H9 (cell line): Measurements from ENCODE around the gene CEMIP. TPM values are rescaled to one million over a fixed set of nuclear protein-coding genes. Genes with fewer than 3 reads are reported as not detected.

Source experiments
- DNase-seq: peaks from one replicate; pipeline ENCODE4 v3.0.0-alpha.2; 2017
- H2AFZ ChIP-seq: one replicate; pipeline ENCODE4 v1.6.1; 2013; ENCODE audit warnings: mild to moderate bottlenecking, low read length, control low read depth, moderate library complexity
- H2AK5ac ChIP-seq: 2 replicates; pipeline ENCODE4 v1.6.1; 2013; ENCODE audit warnings: low read length, control low read depth, mixed read lengths; ENCODE audit not compliant: insufficient read length
- H2BK120ac ChIP-seq: one replicate; pipeline ENCODE4 v1.6.1; 2013; ENCODE audit warnings: low read depth, mild to moderate bottlenecking, low read length, control low read depth, inconsistent platforms; ENCODE audit not compliant: poor library complexity, severe bottlenecking
- H2BK12ac ChIP-seq: 2 replicates; pipeline ENCODE4 v1.6.1; 2013; ENCODE audit warnings: low read length, control low read depth, mixed read lengths, low read depth; ENCODE audit not compliant: insufficient read length
- H2BK15ac ChIP-seq: 2 replicates; pipeline ENCODE4 v1.6.1; 2013; ENCODE audit warnings: low read depth, low read length, control low read depth
- H2BK20ac ChIP-seq: one replicate; pipeline ENCODE4 v1.6.1; 2013; ENCODE audit warnings: low read depth, mild to moderate bottlenecking, low read length, control low read depth, inconsistent platforms; ENCODE audit not compliant: poor library complexity, severe bottlenecking
- H2BK5ac ChIP-seq: 2 replicates; pipeline ENCODE4 v1.6.1; 2013; ENCODE audit warnings: low read length, control low read depth, mixed read lengths; ENCODE audit not compliant: insufficient read length
- H3K14ac ChIP-seq: 2 replicates; pipeline ENCODE4 v1.6.1; 2013; ENCODE audit warnings: low read length, control low read depth; ENCODE audit not compliant: insufficient read depth
- H3K18ac ChIP-seq: 2 replicates; pipeline ENCODE4 v1.6.1; 2013; ENCODE audit warnings: low read depth, mild to moderate bottlenecking, mixed read lengths, low read length, control low read depth; ENCODE audit not compliant: insufficient read length
- H3K23ac ChIP-seq: 2 replicates; pipeline ENCODE4 v1.6.1; 2013; ENCODE audit warnings: low read length, control low read depth, mixed read lengths, low read depth; ENCODE audit not compliant: insufficient read length
- H3K23me2 ChIP-seq: 2 replicates; pipeline ENCODE4 v1.6.1; 2013; ENCODE audit warnings: low read depth, mild to moderate bottlenecking, mixed read lengths, low read length, control low read depth; ENCODE audit not compliant: insufficient read length, poor library complexity, severe bottlenecking
- H3K27ac ChIP-seq: 2 replicates; pipeline ENCODE4 v1.5.1; 2013; ENCODE audit warnings: low read length, control low read depth, mixed read lengths, low read depth; ENCODE audit not compliant: insufficient read length
- H3K27me3 ChIP-seq: 2 replicates; pipeline ENCODE4 v1.6.1; 2013; ENCODE audit warnings: low read length, control low read depth, inconsistent platforms; ENCODE audit not compliant: insufficient read depth
- H3K4ac ChIP-seq: 2 replicates; pipeline ENCODE4 v1.6.1; 2013; ENCODE audit warnings: low read depth, mild to moderate bottlenecking, control low read depth, inconsistent platforms, low read length, moderate library complexity
- H3K4me1 ChIP-seq: 2 replicates; pipeline ENCODE4 v1.6.1; 2013; ENCODE audit warnings: low read length, control low read depth, inconsistent platforms; ENCODE audit not compliant: insufficient read depth
- H3K4me2 ChIP-seq: 2 replicates; pipeline ENCODE4 v1.6.1; 2013; ENCODE audit warnings: low read length, control low read depth, mixed read lengths; ENCODE audit not compliant: insufficient read length, insufficient read depth
- H3K56ac ChIP-seq: 2 replicates; pipeline ENCODE4 v1.6.1; 2013; ENCODE audit warnings: low read depth, mild to moderate bottlenecking, mixed read lengths, low read length, control low read depth; ENCODE audit not compliant: insufficient read length
- H3K79me1 ChIP-seq: 2 replicates; pipeline ENCODE4 v1.6.1; 2013; ENCODE audit warnings: low read depth, mild to moderate bottlenecking, moderate library complexity, low read length, control low read depth, inconsistent platforms; ENCODE audit not compliant: insufficient read depth, poor library complexity, severe bottlenecking
- H3K79me2 ChIP-seq: 2 replicates; pipeline ENCODE4 v1.6.1; 2013; ENCODE audit warnings: low read length, control low read depth, inconsistent platforms; ENCODE audit not compliant: insufficient read depth
- H3K9ac ChIP-seq: 2 replicates; pipeline ENCODE4 v1.6.1; 2013; ENCODE audit warnings: low read length, control low read depth, mixed read lengths; ENCODE audit not compliant: insufficient read length; ENCODE audit errors: extremely low read depth
- H3K9me3 ChIP-seq: one replicate; pipeline ENCODE4 v1.6.1; 2013; ENCODE audit warnings: low read depth, low read length, inconsistent platforms; ENCODE audit not compliant: control insufficient read depth
- H3T11ph ChIP-seq: one replicate; pipeline ENCODE4 v1.6.1; 2013; ENCODE audit warnings: mild to moderate bottlenecking, low read length, control low read depth, inconsistent platforms
- H4K20me1 ChIP-seq: one replicate; pipeline ENCODE4 v1.6.1; 2013; ENCODE audit not compliant: control insufficient read depth, insufficient read length, insufficient read depth
- H4K5ac ChIP-seq: 2 replicates; pipeline ENCODE4 v1.6.1; 2013; ENCODE audit warnings: low read depth, mild to moderate bottlenecking, mixed read lengths, low read length, control low read depth; ENCODE audit not compliant: insufficient read length
- H4K8ac ChIP-seq: replicated peaks from 2 replicates; pipeline ENCODE4 v1.6.1; 2013; ENCODE audit warnings: low read length, control low read depth, mixed read lengths, low read depth; ENCODE audit not compliant: insufficient read length
- H4K91ac ChIP-seq: 2 replicates; pipeline ENCODE4 v1.6.1; 2013; ENCODE audit warnings: low read depth, mild to moderate bottlenecking, moderate library complexity, mixed read lengths, low read length, control low read depth; ENCODE audit not compliant: insufficient read length
- H3K27ac Mint-ChIP-seq, 3 experiments: 2 replicates in 2 of 3; 3 replicates in 1 of 3; pipeline ENCODE4 v1.8.0; 2020 to 2021; ENCODE audit warnings: mixed read lengths in 3 of 3, mild to moderate bottlenecking in 1 of 3, moderate library complexity in 1 of 3
- H3K27me3 Mint-ChIP-seq: 2 replicates; pipeline ENCODE4 v1.8.0; 2021; ENCODE audit warnings: low read depth, mild to moderate bottlenecking, moderate library complexity, mixed read lengths
- H3K36me3 Mint-ChIP-seq, 3 experiments: 2 replicates in 2 of 3; 3 replicates in 1 of 3; pipeline ENCODE4 v1.8.0; 2020 to 2021; ENCODE audit warnings: low read depth in 3 of 3, mixed read lengths in 3 of 3; ENCODE audit not compliant: insufficient read depth in 1 of 3
- H3K4me1 Mint-ChIP-seq, 2 experiments: 2 replicates each; pipeline ENCODE4 v1.8.0; 2020; ENCODE audit warnings: mixed read lengths in 2 of 2
- H3K4me3 Mint-ChIP-seq, 2 experiments: 2 replicates in 1 of 2; 3 replicates in 1 of 2; pipeline ENCODE4 v1.8.0; 2020 to 2021; ENCODE audit warnings: mild to moderate bottlenecking in 2 of 2, mixed read lengths in 2 of 2, moderate library complexity in 1 of 2
- H3K9me3 Mint-ChIP-seq, 2 experiments: 2 replicates in 1 of 2; 3 replicates in 1 of 2; pipeline ENCODE4 v1.8.0; 2020; ENCODE audit warnings: mild to moderate bottlenecking in 2 of 2, mixed read lengths in 2 of 2, moderate library complexity in 1 of 2
- CTCF ChIP-seq: fragments of 200-600 bp; sonication (generic); conservative IDR thresholded peaks from 3 replicates; pipeline ENCODE4 v1.8.0; 2021; ENCODE audit warnings: antibody characterized with exemption, mild to moderate bottlenecking
- WGBS: extraction: QIAGEN DNeasy Blood & Tissue Kit; methylation state at CpG from one replicate; pipeline ENCODE4 v1.1.7; 2013; ENCODE audit warnings: missing lambda C conversion rate, low lambda C conversion rate, mixed read lengths; ENCODE audit not compliant: insufficient read length; ENCODE audit errors: extremely low coverage; 5-methylcytosine and 5-hydroxymethylcytosine counted together
- total RNA-seq: library from RNA; stranded (reverse); gene quantifications from 2 replicates; pipeline ENCODE4 v1.2.1, GENCODE V29; 2021

Gene CEMIP
- total RNA-seq, 1 experiment from 2014 or later, result 0.09 TPM

GRCh38 chr15:80815106-80815505 lies 35.9 kb downstream of the CEMIP start:
- no peaks in the 10 kb centered on the region for H3K9me3 Mint-ChIP-seq
- no peak overlapping the region for H3K4me3 Mint-ChIP-seq
- no peaks in the 10 kb centered on the region for H3K9me3 ChIP-seq
- no peak overlapping the region for H2BK12ac ChIP-seq
- H3K23me2 ChIP-seq, result no peaks in the 10 kb centered on the region
- no CpG with 5 or more reads among the region's 4 CpGs for WGBS
- H3K23ac ChIP-seq, result no peak overlapping the region
- H4K20me1 ChIP-seq, result no peaks in the 10 kb centered on the region
- H3K27ac ChIP-seq, result no peak overlapping the region
- no peaks in the 10 kb centered on the region for H3K27me3 ChIP-seq
- no peak overlapping the region for H2BK15ac ChIP-seq
- no peak overlapping the region for H3K56ac ChIP-seq
- H3K36me3 Mint-ChIP-seq, result no peaks in the 10 kb centered on the region
- H2BK20ac ChIP-seq, result no peak overlapping the region
- no peak overlapping the region for H4K8ac ChIP-seq
- H3K27ac Mint-ChIP-seq, result no peak overlapping the region
- no peak overlapping the region for H2AK5ac ChIP-seq
- H3T11ph ChIP-seq, result no peak overlapping the region
- no peak overlapping the region for H3K18ac ChIP-seq
- DNase-seq, result no peak
- H3K14ac ChIP-seq, result no peak overlapping the region
- no peaks in the 10 kb centered on the region for H3K79me2 ChIP-seq
- H4K91ac ChIP-seq, result no peak overlapping the region
- no peaks in the 10 kb centered on the region for H3K79me1 ChIP-seq
- H3K4me2 ChIP-seq, result no peak overlapping the region
- H3K4me1 ChIP-seq, result peaks cover 5% of the 10 kb centered on the region; the same call in 1 of the 2 replicates
- no peak overlapping the region for H2BK120ac ChIP-seq
- H2BK5ac ChIP-seq, result no peak overlapping the region
- H3K27me3 Mint-ChIP-seq, result peaks cover 6% of the 10 kb centered on the region
- H3K4ac ChIP-seq, result no peak overlapping the region
- H2AFZ ChIP-seq, result no peak overlapping the region
- H3K4me1 Mint-ChIP-seq, result peaks cover 8 to 10% of the 10 kb centered on the region in 2 experiments
- H3K9ac ChIP-seq, result no peak overlapping the region
- no peak for TF ChIP-seq CTCF
- no peak overlapping the region for H4K5ac ChIP-seq
